Measurements from ENCODE around the gene PLEKHG4B. TPM values are rescaled to one million over a fixed set of nuclear protein-coding genes. Genes with fewer than 3 reads are reported as not detected.
"Not testable (repeated sequence)": the region's sequence is repeated elsewhere in the genome, so short reads cannot be mapped to it uniquely, and the experiment has no call there.

The PLEKHG4B gene
- polyA plus RNA-seq, 6 donors from 2014 or later, result 0.03 TPM; not detected in 5

GRCh38 chr5:94113-94892 is 2.3 kb downstream of the PLEKHG4B start:
- DNase-seq (no peak), ATAC-seq (ENCODE audit: low read depth in 2 of 2) (no peak)
- Mint-ChIP-seq H3K27me3 (peaks cover 19 to 48% (median 44%) of the 10 kb centered on the region in 3 donors), H3K4me1 (peaks cover 5 to 12% (median 11%) of the 10 kb centered on the region in 3 donors), H3K36me3 (peaks cover 0 to 8% of the 10 kb centered on the region in 2 donors), H3K27ac (no peak overlapping the region), H3K9me3 (no peaks in the 10 kb centered on the region), H3K4me3 (peak overlapping the region in 1 of 8 donors; percentile 56)

- DNase-seq (no peak), ATAC-seq (ENCODE audit: low read depth in 2 of 2) (no peak)
- Mint-ChIP-seq H3K4me1 (peaks cover 5 to 12% (median 11%) of the 10 kb centered on the region in 3 donors), H3K9me3 (no peaks in the 10 kb centered on the region), H3K27ac (no peak overlapping the region), H3K27me3 (peaks cover 16 to 44% (median 33%) of the 10 kb centered on the region in 3 donors), H3K4me3 (peak overlapping the region in 1 of 8 donors; percentile 12), H3K36me3 (peaks cover 0 to 8% of the 10 kb centered on the region in 2 donors)
These were observed 3.4 kb downstream of the PLEKHG4B start for GRCh38 chr5:95241-95980.

- no peak overlapping the region for H3K27ac Mint-ChIP-seq
- no peaks in the 10 kb centered on the region for H3K36me3 Mint-ChIP-seq
- ATAC-seq (ENCODE audit: low read depth in 2 of 2) (no peak), DNase-seq (no peak)
- peaks cover 10 to 31% (median 19%) of the 10 kb centered on the region in 3 donors for H3K27me3 Mint-ChIP-seq
- H3K4me1 Mint-ChIP-seq, result peaks cover 0 to 1% (median 0%) of the 10 kb centered on the region in 3 donors
- no peaks in the 10 kb centered on the region for H3K9me3 Mint-ChIP-seq
- no peak overlapping the region for H3K4me3 Mint-ChIP-seq
These were observed 5.2 kb downstream of the PLEKHG4B start for GRCh38 chr5:96976-97660.

DNA sequence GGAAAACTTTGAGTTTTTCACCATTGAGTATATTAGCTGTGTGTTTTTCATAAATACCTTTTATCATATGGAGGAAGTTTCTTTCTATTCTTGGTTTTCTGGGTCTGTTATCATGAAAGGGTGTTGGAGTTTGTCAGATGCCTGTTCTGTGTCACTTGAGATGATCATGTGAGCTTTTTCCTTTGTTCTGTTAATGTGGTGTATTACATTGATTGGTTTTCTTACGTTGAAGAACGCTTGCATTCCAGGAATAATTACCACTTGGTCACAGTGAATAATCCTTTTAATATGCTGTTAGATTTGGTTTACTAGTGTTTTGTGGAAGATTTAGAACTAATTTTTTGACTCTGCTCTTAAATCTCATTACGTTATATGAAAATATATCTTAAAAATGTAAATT is 7.8 kb downstream of the PLEKHG4B start:
- Mint-ChIP-seq H3K4me1 (peaks cover 0 to 1% (median 0%) of the 10 kb centered on the region in 3 donors), H3K4me3 (no peak overlapping the region), H3K36me3 (no peaks in the 10 kb centered on the region), H3K27ac (no peak overlapping the region), H3K27me3 (peaks cover 5 to 31% (median 10%) of the 10 kb centered on the region in 3 donors), H3K9me3 (no peaks in the 10 kb centered on the region)
- ATAC-seq (ENCODE audit: low read depth in 2 of 2) (no peak), DNase-seq (no peak)

DNA sequence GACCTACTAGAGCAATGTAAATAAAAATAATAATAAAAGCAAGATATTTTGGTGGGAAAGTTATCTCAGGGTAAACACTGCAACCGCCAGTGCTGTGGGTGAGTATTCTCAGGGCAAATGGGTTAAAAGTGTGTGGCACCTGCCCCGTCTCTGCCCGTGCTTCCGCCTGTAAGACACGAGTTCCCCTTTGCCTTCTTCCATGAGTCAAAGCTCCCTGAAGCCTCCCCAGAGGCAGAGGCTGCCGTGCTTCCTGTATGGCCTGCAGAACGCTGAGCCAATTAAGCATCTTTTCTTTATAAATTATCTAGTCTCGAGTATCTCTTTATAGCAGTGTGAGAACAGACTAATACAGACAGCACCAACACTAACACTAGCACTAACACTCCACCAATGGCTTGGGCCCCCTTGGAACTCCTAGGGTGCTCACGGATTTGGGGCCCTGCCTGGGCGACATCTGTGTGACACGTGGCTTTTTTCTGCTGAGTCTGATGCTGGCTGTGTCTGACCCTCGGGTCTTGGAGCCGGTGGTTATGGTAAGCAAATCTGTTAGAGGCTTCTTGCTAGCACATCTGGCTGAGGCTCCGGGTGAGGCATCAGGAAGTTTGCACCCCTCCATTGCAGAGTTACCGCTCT is 10.6 kb downstream of the PLEKHG4B start:
- H3K4me3 Mint-ChIP-seq, result peak overlapping the region in 1 of 8 donors; percentile 42
- DNase-seq (no peak), ATAC-seq (ENCODE audit: low read depth in 2 of 2) (no peak)
- H3K4me1 Mint-ChIP-seq, result no peaks in the 10 kb centered on the region
- peak overlapping the region in 1 of 6 donors; percentile 30 for H3K27ac Mint-ChIP-seq
- peaks cover 0 to 12% (median 4%) of the 10 kb centered on the region in 3 donors for H3K27me3 Mint-ChIP-seq
- H3K36me3 Mint-ChIP-seq, result no peaks in the 10 kb centered on the region
- H3K9me3 Mint-ChIP-seq, result no peaks in the 10 kb centered on the region

GRCh38 chr5:104106-104505 is 12.1 kb downstream of the PLEKHG4B start:
- H3K27me3 Mint-ChIP-seq, H3K4me1 Mint-ChIP-seq: not testable (repeated sequence)

DNA sequence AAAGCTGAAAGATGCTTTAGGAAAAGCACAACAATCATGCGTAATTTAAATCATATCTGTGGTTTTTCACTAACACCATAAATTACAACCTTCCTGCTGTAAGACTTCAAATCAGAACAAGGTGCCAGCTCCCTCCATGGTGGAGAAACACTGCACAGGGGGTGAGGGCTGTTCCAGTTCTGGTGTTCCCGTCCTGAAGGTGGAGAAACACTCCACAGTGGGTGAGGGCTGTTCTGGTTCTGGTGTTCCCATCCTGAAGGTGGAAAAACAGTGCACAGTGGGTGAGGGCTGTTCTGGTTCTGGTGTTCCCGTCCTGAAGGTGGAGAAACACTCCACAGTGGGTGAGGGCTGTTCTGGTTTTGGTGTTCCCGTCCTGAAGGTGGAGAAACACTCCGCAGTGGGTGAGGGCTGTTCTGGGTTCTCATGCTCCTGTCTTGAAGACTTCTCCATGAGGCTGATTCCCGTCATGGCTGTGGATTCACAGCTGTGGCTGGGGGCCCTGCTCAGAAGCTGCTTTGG is 12.9 kb downstream of the PLEKHG4B start:
- no peak for DNase-seq
- no peak overlapping the region for H3K27ac Mint-ChIP-seq
- H3K4me3 Mint-ChIP-seq, result peak overlapping the region in 1 of 8 donors; percentile 63
- no peak for ATAC-seq (ENCODE audit: low read depth in 2 of 2)
- no peaks in the 10 kb centered on the region for H3K36me3 Mint-ChIP-seq
- no peaks in the 10 kb centered on the region for H3K4me1 Mint-ChIP-seq
- peaks cover 0 to 3% (median 1%) of the 10 kb centered on the region in 3 donors for H3K27me3 Mint-ChIP-seq
- no peaks in the 10 kb centered on the region for H3K9me3 Mint-ChIP-seq

More at GRCh38 chr5:104106-104505, 12.1 kb downstream of the PLEKHG4B start:
- not testable (repeated sequence) for H3K36me3 Mint-ChIP-seq; H3K9me3 Mint-ChIP-seq; ATAC-seq (ENCODE audit: low read depth in 2 of 2); DNase-seq; H3K27ac Mint-ChIP-seq; H3K4me3 Mint-ChIP-seq

GRCh38 chr5:105504-106070 is 13.6 kb downstream of the PLEKHG4B start:
- no peak for DNase-seq
- no peak overlapping the region for H3K27ac Mint-ChIP-seq
- peaks cover 0 to 4% (median 0%) of the 10 kb centered on the region in 3 donors for H3K4me1 Mint-ChIP-seq
- H3K36me3 Mint-ChIP-seq, result peaks cover 0 to 5% of the 10 kb centered on the region in 2 donors
- no peak for ATAC-seq (ENCODE audit: low read depth in 2 of 2)
- H3K27me3 Mint-ChIP-seq, result no peaks in the 10 kb centered on the region
- no peak overlapping the region for H3K4me3 Mint-ChIP-seq
- H3K9me3 Mint-ChIP-seq, result peaks cover 0 to 7% (median 0%) of the 10 kb centered on the region in 7 donors

DNA sequence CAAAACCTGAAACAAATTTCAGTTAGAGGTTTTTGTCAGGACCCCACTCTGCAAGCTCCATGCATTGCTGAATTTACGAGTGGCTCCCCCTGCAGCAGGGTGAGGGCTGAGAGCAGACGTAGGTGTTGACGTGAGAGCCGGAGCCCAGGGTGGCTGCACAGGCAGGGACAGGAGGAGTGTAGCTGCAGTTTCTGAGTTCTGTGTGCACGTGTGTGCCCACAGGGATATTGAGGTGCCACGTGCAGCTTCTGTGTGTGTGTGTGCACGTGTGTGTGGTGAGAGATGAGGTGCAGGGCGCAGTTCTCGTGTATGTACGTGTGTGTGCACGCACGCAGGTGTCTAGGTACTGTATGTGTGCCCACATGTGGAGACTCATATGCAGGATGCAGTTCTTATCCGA is 14.6 kb downstream of the PLEKHG4B start:
- H3K4me1 Mint-ChIP-seq, result peaks cover 0 to 4% (median 0%) of the 10 kb centered on the region in 3 donors
- H3K27ac Mint-ChIP-seq, result no peak overlapping the region
- peaks cover 0 to 8% of the 10 kb centered on the region in 2 donors for H3K36me3 Mint-ChIP-seq
- peaks cover 0 to 8% (median 0%) of the 10 kb centered on the region in 7 donors for H3K9me3 Mint-ChIP-seq
- DNase-seq (no peak), ATAC-seq (ENCODE audit: low read depth in 2 of 2) (no peak)
- H3K4me3 Mint-ChIP-seq, result no peak overlapping the region
- H3K27me3 Mint-ChIP-seq, result no peaks in the 10 kb centered on the region

DNA sequence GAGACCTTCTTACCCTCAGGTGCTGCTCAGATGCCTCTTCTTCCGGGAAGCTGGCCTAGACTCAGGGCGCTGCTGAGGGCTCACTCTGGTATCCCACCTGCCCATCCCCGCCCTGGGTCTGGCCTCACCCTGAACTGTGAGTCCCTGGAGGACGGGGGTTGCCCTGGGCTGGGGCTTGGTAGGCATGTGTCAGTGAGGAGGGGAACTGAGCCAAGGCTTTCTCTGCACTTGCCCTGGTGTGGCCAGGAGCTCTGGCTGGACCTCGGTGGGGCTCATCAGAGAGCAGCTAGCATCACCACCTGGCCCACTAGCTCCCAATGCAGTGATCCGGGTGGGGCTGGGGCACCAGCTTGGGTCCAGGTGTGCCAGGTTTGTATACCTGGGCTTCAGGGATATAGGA is 15.6 kb downstream of the PLEKHG4B start:
- no peak for DNase-seq
- peaks cover 0 to 8% of the 10 kb centered on the region in 2 donors for H3K36me3 Mint-ChIP-seq

GRCh38 chr5:109826-110225 is 17.9 kb downstream of the PLEKHG4B start:
- Mint-ChIP-seq H3K36me3 (peaks cover 0 to 8% of the 10 kb centered on the region in 2 donors), H3K27me3 (no peaks in the 10 kb centered on the region), H3K4me3 (no peak overlapping the region), H3K27ac (no peak overlapping the region), H3K4me1 (peaks cover 0 to 4% (median 0%) of the 10 kb centered on the region in 3 donors), H3K9me3 (peaks cover 0 to 8% (median 0%) of the 10 kb centered on the region in 7 donors)
- ATAC-seq (ENCODE audit: low read depth in 2 of 2) (no peak), DNase-seq (no peak)

More for the DNA sequence above, 15.6 kb downstream of the PLEKHG4B start:
- Mint-ChIP-seq H3K4me3 (no peak overlapping the region), H3K9me3 (peaks cover 0 to 8% (median 0%) of the 10 kb centered on the region in 7 donors), H3K4me1 (peaks cover 0 to 4% (median 0%) of the 10 kb centered on the region in 3 donors), H3K27ac (no peak overlapping the region), H3K27me3 (no peaks in the 10 kb centered on the region)
- no peak for ATAC-seq (ENCODE audit: low read depth in 2 of 2)

GRCh38 chr5:110270-110888 is 18.4 kb downstream of the PLEKHG4B start:
- Mint-ChIP-seq H3K9me3 (peaks cover 0 to 8% (median 0%) of the 10 kb centered on the region in 7 donors), H3K27ac (no peak overlapping the region), H3K4me3 (no peak overlapping the region), H3K36me3 (peaks cover 0 to 8% of the 10 kb centered on the region in 2 donors), H3K4me1 (peaks cover 0 to 4% (median 0%) of the 10 kb centered on the region in 3 donors), H3K27me3 (no peaks in the 10 kb centered on the region)
- DNase-seq (no peak), ATAC-seq (ENCODE audit: low read depth in 2 of 2) (no peak)
